OCI-LY3 (cell line): ENCODE data around the gene B3GALT5.

Experiments
- H2AFZ ChIP-seq: fragments of 200-600, 300-600 bp; shearing (Covaris generic); 2 replicates; pipeline ENCODE4 v1.6.0; 2014; ENCODE audit warnings: antibody characterized with exemption, low read depth, low read length
- H3K27ac ChIP-seq: fragments of 200-600, 300-600 bp; sonication (generic); 2 replicates; pipeline ENCODE4 v1.5.1; 2014; ENCODE audit warnings: mild to moderate bottlenecking, low read length, moderate library complexity, mixed read lengths
- H3K27me3 ChIP-seq: fragments of 200-600, 300-600 bp; sonication (generic); 2 replicates; pipeline ENCODE4 v1.6.1; 2014; ENCODE audit warnings: low read depth, low read length, mixed read lengths
- H3K36me3 ChIP-seq: fragments of 200-600, 300-600 bp; sonication (generic); replicated peaks from 2 replicates; pipeline ENCODE3; 2014; ENCODE audit warnings: low read depth, low read length, mixed read lengths
- H3K4me1 ChIP-seq: fragments of 300-600, 200-600 bp; sonication (generic); 2 replicates; pipeline ENCODE4 v1.6.1; 2014; ENCODE audit warnings: low read length, mixed read lengths
- H3K4me2 ChIP-seq: fragments of 200-600, 300-600 bp; sonication (generic); 2 replicates; pipeline ENCODE4 v1.6.1; 2014; ENCODE audit warnings: low read length, mixed read lengths
- H3K4me3 ChIP-seq: fragments of 300-600, 200-600 bp; sonication (generic); 2 replicates; pipeline ENCODE4 v1.5.1; 2014; ENCODE audit warnings: antibody characterized with exemption, mild to moderate bottlenecking, low read length, moderate library complexity
- H3K79me2 ChIP-seq: fragments of 300-600, 200-600 bp; shearing (Covaris generic); 2 replicates; pipeline ENCODE4 v1.6.1; 2014; ENCODE audit warnings: mild to moderate bottlenecking, low read length, mixed read lengths
- H3K9ac ChIP-seq: fragments of 300-600, 200-600 bp; shearing (Covaris generic); 2 replicates; pipeline ENCODE4 v1.6.0; 2014; ENCODE audit warnings: mild to moderate bottlenecking, low read length, moderate library complexity
- H3K9me3 ChIP-seq: fragments of 200-600, 300-600 bp; shearing (Covaris generic); 2 replicates; pipeline ENCODE4 v1.6.1; 2014; ENCODE audit warnings: low read length, mixed read lengths; ENCODE audit not compliant: insufficient read depth
- H4K20me1 ChIP-seq: fragments of 200-600, 300-600 bp; sonication (generic); 2 replicates; pipeline ENCODE4 v1.6.1; 2016; ENCODE audit warnings: low read length, mixed read lengths; ENCODE audit not compliant: insufficient read depth
- CTCF ChIP-seq: fragments of 200-600, 300-600 bp; sonication (generic); IDR thresholded peaks from 2 replicates; pipeline ENCODE4 v1.5.1; 2014; ENCODE audit warnings: antibody characterized with exemption, low read length, low read depth
- EZH2phosphoT487 ChIP-seq: fragments of 200-600 bp; shearing (Covaris generic); IDR thresholded peaks from 2 replicates; pipeline ENCODE4 v1.6.1; 2018; ENCODE audit warnings: antibody characterized with exemption, mixed run types, low read depth

The B3GALT5 gene

DNA sequence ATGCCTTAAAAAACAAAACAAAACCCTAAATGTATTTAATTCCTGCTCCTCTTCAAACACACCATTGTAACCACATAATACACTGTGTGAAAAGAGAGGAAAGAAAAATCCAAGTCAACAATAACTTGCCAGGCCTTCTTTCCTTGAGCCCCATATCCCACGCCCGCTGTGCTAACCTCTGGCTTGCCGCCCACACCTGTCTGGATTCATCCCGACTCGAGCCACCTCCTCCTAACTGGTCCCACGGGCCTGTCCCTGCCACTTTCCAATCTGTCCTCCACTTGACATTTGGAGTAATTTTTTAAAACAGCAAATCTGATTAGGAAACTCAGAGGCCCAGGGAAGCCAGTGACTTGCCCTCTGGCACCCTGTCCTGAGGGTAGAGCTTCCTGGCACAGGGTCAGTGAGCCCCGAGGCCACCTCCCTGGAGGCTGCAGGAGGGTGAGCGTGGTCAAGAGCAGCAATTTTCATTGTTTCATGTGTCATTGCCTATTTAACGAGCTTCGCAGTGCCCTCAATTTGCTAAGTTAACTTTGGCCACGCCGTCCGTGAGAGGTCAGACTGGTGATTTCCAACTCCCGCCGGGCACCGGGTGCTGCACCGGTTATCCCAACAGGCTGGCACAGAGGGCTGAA is 54.1 kb downstream of the B3GALT5 start:
- H2AFZ ChIP-seq, result no peak overlapping the region
- H3K9ac ChIP-seq, result no peak overlapping the region
- H3K79me2 ChIP-seq, result no peaks in the 10 kb centered on the region
- H3K4me1 ChIP-seq, result no peaks in the 10 kb centered on the region
- H3K9me3 ChIP-seq, result no peaks in the 10 kb centered on the region
- no peak overlapping the region for H3K4me2 ChIP-seq
- no peak overlapping the region for H3K4me3 ChIP-seq
- no peak overlapping the region for H3K27ac ChIP-seq
- H3K27me3 ChIP-seq, result no peaks in the 10 kb centered on the region
- H3K36me3 ChIP-seq, result no peaks in the 10 kb centered on the region
- no peak for TF ChIP-seq CTCF
- no peak for TF ChIP-seq EZH2phosphoT487
- H4K20me1 ChIP-seq, result no peaks in the 10 kb centered on the region

GRCh38 chr21:39667353-39667891 is 54.7 kb downstream of the B3GALT5 start:
- Histone ChIP-seq H3K27me3 (peaks cover 3% of the 10 kb centered on the region; the same call in 1 of the 2 replicates), H3K36me3 (no peaks in the 10 kb centered on the region), H2AFZ (no peak overlapping the region), H3K4me1 (no peaks in the 10 kb centered on the region), H3K9ac (no peak overlapping the region), H3K9me3 (no peaks in the 10 kb centered on the region), H3K79me2 (no peaks in the 10 kb centered on the region), H3K27ac (no peak overlapping the region), H3K4me3 (no peak overlapping the region), H3K4me2 (no peak overlapping the region), H4K20me1 (no peaks in the 10 kb centered on the region)
- no peak for TF ChIP-seq EZH2phosphoT487
- no peak for TF ChIP-seq CTCF

- H3K36me3 ChIP-seq, result no peaks in the 10 kb centered on the region
- H3K27me3 ChIP-seq, result peaks cover 3% of the 10 kb centered on the region; the same call in 1 of the 2 replicates
- no peak overlapping the region for H3K27ac ChIP-seq
- no peaks in the 10 kb centered on the region for H3K79me2 ChIP-seq
- no peak overlapping the region for H2AFZ ChIP-seq
- H3K4me3 ChIP-seq, result no peak overlapping the region
- H4K20me1 ChIP-seq, result no peaks in the 10 kb centered on the region
- H3K4me2 ChIP-seq, result no peak overlapping the region
- H3K9me3 ChIP-seq, result no peaks in the 10 kb centered on the region
- no peak overlapping the region for H3K9ac ChIP-seq
- TF ChIP-seq CTCF, result no peak
- H3K4me1 ChIP-seq, result no peaks in the 10 kb centered on the region
Observed at GRCh38 chr21:39668369-39668768, 55.6 kb downstream of the B3GALT5 start.

DNA sequence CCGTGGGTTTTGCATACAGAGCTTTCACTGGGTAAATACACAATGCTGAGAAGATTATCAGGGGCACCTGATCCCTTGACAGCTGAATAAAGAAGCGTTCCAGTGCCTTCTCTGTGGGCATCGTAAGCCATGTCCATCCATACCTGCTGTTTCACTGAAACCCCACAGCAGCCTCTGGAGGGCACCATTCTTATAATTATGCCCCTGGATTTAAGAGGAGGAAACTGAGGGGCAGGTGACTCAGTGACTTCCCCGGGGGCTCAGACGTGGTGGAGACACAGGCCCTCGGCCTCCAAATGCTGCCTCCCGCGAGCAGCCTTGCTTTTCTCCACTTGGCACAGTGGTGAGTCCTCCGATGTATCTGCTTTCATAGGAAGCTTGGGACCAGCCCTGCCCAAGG is 56.7 kb downstream of the B3GALT5 start:
- TF ChIP-seq EZH2phosphoT487, result no peak
- TF ChIP-seq CTCF, result no peak
- Histone ChIP-seq H3K27ac (no peak overlapping the region), H3K4me1 (no peaks in the 10 kb centered on the region), H3K4me3 (no peak overlapping the region), H3K9me3 (no peaks in the 10 kb centered on the region), H4K20me1 (no peaks in the 10 kb centered on the region), H2AFZ (no peak overlapping the region), H3K27me3 (peaks cover 3% of the 10 kb centered on the region; the same call in 1 of the 2 replicates), H3K9ac (no peak overlapping the region), H3K4me2 (no peak overlapping the region), H3K79me2 (no peaks in the 10 kb centered on the region), H3K36me3 (no peaks in the 10 kb centered on the region)
